ENCODE data around the gene SPA17. TPM values are rescaled to one million over a fixed set of nuclear protein-coding genes. Genes with fewer than 3 reads are reported as not detected.

The SPA17 gene
- total RNA-seq (2022; extraction: Qiagen RNA extraction), result 16.2 to 28.7 TPM (median 17.9 TPM) in 5 replicates

GRCh38 chr11:124673333-124674167, at the start of gene SPA17, which contains the start of gene SIAE:
TSS of gene SPA17 (plus strand) at chr11:124673904. CDS start at chr11:124675265, 1,361 bp downstream.
TSS of gene SIAE (minus strand) at chr11:124673739. CDS start at chr11:124673708, 31 bp downstream.

GRCh38 chr11:124739479-124740276, 66.0 kb downstream of the SPA17 start, which contains the start of gene NRGN:
TSS of gene NRGN (plus strand) at chr11:124739942. CDS start at chr11:124740085, 143 bp downstream.

Other genes with a start within 250 kb of the SPA17 start
- not detected in 5 replicates for gene OR8B4, start 249.0 kb upstream of the SPA17 start, total RNA-seq (2022; extraction: Qiagen RNA extraction)
- gene OR8B8, start 228.2 kb upstream of the SPA17 start, total RNA-seq (2022; extraction: Qiagen RNA extraction), result not detected in 5 replicates
- gene OR8B12, start 130.2 kb upstream of the SPA17 start, total RNA-seq (2022; extraction: Qiagen RNA extraction), result not detected in 5 replicates
- not detected in 5 replicates for gene OR8A1, start 103.9 kb upstream of the SPA17 start, total RNA-seq (2022; extraction: Qiagen RNA extraction)
- gene PANX3, start 62.5 kb upstream of the SPA17 start, total RNA-seq (2022; extraction: Qiagen RNA extraction), result not detected in 5 replicates
- gene TBRG1, start 51.0 kb upstream of the SPA17 start, total RNA-seq (2022; extraction: Qiagen RNA extraction), result 14.8 to 17.1 TPM (median 15.2 TPM) in 5 replicates
- 12.8 to 15.0 TPM (median 14.6 TPM) in 5 replicates for gene SIAE, start 165 bp upstream of the SPA17 start, total RNA-seq (2022; extraction: Qiagen RNA extraction)
- 6.2 to 11.3 TPM (median 11.0 TPM) in 5 replicates for gene NRGN, start 66.0 kb downstream of the SPA17 start, total RNA-seq (2022; extraction: Qiagen RNA extraction)
- 0.08 TPM in 1 of 5 replicates, not detected in the others for gene VSIG2, start 78.4 kb downstream of the SPA17 start, total RNA-seq (2022; extraction: Qiagen RNA extraction)
- 9.1 to 14.6 TPM (median 12.8 TPM) in 5 replicates for gene ESAM, start 88.4 kb downstream of the SPA17 start, total RNA-seq (2022; extraction: Qiagen RNA extraction)
- 4.8 to 5.8 TPM (median 5.3 TPM) in 5 replicates for gene MSANTD2, start 126.5 kb downstream of the SPA17 start, total RNA-seq (2022; extraction: Qiagen RNA extraction)
- gene ROBO3, start 191.5 kb downstream of the SPA17 start, total RNA-seq (2022; extraction: Qiagen RNA extraction), result 2.3 to 3.4 TPM (median 2.7 TPM) in 5 replicates
- gene ROBO4, start 224.0 kb downstream of the SPA17 start, total RNA-seq (2022; extraction: Qiagen RNA extraction), result not detected in 5 replicates
- not detected in 5 replicates for gene HEPN1, start 245.3 kb downstream of the SPA17 start, total RNA-seq (2022; extraction: Qiagen RNA extraction)